ENCODE results near the gene HINT1.
"Not testable (repeated sequence)": the region's sequence is repeated elsewhere in the genome, so short reads cannot be mapped to it uniquely, and the experiment has no call there.

The HINT1 gene

DNA sequence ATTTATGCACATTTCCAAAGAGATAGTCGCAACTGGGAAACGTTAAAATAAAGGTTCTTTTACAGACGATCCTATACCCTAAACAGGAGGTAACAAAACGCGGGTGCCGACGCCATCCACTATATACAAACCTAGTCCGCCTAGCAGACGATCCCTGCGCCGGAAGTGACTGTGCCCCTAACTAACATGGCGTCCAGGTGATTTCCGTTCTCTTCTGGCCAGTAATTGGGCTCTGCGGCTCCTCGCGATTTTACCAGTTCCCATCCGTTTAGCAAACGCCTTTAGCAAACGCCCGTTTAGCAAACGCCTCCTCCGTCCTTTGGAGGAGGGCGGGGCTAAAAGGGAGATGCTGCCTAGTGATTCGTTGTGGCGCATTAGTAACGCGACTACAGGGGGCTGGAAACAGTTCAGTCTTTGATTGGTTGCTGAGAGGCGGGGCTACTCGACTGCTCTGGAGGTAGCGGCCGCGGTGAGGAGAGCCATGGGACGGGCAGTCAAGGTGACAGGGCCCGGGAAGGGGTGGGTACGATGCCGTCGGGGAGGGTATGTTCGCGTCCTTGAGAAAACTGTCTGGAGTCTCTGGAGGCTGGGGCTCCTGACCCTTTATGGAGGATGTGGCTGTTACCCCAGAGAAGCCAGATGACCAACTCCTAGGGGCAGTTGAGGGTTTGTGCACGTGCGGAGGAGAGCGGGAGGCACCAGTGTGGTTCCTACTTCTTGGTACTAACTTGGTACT, 5.7 kb upstream of the HINT1 start, which contains the start of gene LYRM7:
Gene LYRM7, plus strand, starts transcription at position 405 of the 736 bp plus-strand sequence. Its CDS starts 77 bp downstream, at position 482.
- DNase-seq: peak; percentile 46

DNA sequence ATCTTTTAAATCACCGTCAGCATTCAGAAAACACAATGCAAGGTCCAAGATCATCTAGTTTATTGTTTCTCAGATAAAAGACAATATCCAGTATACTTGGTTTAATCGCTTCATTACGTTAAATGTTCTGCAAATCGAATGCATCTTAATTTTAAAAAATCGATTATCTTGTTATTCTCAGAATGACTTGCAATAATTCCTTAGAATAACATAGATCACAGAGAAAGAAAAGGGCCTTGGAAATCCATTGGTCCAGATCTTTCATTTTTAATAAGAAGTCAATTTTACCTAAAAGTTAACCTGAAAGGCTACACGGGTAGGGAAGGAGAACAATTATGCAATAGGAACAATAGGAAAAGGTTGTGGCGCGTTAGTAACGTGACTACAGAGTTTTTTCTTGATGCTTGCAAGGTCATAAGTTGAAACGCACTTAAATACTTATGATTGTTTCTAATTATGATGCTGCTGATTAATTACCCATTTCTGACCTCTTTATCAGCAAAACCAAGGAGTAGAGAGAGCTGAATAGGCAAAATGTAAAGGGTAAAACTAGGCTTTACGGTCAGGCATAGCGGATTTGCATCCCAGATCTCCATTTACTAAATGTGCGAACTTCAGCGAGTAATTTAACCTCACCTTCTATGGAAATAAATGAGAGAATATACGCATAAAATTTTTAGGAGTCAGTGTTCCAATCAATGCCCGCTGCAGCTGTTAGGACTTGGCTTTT, 4.9 kb upstream of the HINT1 start:
- DNase-seq: no peak

DNA sequence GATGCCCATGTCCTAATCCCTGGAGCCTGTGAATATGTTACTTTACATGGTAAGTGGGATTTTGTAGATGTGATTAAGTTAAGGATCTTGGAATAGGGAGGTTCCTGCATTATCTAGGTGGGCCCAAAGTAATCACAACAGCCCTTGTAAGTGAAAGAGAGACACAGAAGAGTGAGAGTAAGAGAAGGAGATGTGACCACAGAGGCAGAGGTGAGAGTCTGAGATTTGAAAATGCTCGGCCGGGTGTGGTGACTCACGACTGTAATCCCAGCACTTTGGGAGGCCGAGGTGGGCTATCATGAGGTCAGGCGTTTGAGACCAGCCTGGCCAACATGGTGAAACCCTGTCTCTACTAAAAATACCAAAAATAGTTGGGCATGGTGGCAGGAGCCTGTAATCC, 2.6 kb upstream of the HINT1 start:
- no peak for DNase-seq

DNA sequence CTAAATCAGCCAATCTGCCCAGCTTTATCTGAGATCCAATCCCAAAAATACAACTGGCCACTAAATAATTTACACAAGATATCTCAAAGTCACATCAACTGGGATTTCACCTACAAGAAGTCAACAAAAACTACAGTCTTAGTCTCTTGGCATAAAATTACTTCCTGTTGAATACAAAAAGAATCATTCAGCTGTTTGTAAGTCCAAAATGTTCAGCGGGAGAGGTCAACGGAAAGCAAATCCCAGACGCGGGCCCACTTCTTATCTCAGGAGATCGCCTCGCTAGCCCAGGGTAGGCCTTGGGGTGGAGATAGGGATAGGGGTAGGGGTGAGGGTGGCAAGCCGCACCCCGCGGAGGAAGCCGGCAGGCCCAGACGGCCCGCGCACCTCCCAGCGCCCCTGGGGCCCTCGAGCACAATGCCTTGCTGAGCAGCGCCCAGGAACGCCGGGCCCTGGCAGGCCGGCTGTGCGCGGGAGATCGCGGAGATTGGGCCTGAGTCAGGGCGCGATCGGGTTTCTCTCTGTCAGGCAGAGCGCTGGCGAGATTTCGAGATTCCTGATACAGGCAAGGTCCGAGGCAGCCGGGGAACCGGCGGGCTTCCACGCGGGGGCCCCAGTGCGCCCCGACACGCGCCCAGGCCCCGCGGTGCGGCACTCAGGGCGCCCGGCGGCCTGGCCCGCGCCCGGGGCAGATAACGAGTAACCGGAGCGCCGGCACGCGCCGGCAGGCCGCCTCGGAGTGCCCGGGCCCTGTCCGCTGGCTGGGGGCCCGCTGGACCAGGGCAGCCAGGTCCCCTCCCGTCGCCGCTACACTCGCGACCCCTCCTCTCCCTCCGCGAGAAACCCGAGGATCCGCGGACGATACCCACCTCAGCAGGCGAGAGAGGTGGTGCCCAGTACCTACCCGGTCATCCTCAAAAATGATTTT, 601 bp downstream of the HINT1 start:
- DNase-seq: peak; percentile 46

DNA sequence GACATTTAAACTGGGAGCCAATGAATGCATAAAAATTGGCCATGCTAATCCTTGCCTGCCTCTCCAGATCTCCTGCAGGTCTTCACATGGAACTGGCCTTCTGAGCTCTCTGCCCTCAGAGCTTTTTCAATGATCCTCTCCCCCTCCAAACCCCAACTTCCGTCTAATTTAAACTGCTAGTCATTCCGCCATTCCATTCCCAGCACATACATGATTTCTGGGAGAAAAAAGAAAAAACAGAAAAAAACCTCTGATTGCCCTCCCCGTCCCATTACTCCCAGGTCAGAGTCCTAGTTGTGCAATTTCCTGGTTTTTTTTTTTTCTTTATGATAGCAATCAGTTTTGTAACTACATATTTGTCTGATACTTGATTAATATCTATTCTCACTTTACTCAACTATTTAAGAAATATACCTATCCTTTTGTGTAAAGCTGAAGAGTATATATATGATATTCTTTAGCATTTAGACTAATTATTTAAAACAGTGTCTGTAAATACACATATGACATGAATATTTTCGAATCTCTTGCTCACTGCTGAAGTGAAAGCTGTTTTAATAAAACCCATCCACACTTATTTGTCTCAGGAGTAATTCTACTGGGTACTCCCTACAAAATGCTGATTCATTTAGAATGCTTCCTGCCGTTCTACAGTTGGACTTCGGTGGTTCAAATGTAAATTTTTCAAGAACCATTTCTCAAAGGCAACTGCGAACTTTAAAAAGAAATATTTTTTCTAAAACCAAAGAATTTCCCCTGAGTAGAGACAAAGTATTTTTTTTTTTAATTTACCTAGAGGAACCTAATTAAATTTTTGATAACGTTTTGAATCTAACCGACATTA, 1.6 kb downstream of the HINT1 start:
- no peak for DNase-seq

DNA sequence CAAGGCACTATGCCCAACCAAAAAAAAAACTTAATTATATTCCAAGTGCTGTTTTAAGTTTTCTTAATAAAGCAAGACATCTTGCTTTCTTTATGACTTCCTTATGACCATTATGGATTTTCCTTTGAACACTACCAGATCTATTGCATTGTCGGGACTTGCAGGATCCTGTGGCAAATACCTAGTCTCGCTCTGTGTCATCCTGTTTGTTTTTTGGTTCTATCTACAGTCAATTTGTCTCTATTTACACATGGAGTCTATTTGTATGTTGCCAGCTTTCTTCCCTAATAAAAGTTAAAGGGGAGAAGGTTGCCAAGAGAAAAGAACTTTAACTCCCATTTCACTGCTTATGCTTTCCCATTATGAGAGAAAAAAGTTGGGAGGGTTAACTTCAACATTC, 4.9 kb downstream of the HINT1 start:
- no peak for DNase-seq

DNA sequence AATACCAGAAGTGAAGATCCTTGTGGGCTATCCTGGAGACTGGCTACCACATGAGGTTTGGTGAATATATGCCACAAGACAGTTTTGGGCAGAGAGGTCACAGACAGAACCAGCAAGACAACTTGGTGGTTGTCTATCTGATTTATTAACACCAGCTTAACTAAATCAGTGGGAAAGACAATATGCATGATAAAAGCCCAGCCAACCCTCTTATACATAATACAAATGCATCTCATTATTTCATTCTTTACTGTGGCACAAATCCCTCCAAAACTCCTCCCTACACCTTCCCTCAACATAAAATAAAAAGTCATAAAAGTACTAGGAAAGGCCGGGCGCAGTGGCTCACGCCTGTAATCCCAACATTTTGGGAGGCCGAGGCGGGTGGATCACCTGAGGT, 8.1 kb downstream of the HINT1 start:
- no peak for DNase-seq

DNA sequence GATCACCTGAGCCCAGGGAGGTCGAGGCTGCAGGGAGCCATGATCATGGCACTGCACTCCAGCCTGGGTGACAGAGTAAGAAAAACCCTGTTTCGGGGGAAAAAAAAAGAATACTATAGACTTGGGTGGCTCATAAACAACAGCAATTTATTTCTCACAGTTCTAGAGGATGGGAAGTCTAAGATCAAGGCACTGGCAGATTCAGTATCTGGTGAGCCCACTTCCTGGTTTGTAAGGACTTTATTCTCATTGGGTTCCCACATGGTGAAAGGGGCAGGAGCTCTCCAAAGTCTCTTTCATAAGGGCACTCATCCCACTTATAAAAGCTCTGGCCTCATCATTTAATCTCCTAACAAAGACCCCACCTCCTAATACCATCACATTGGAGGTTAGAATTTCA, 8.7 kb downstream of the HINT1 start:
- no peak for DNase-seq

DNA sequence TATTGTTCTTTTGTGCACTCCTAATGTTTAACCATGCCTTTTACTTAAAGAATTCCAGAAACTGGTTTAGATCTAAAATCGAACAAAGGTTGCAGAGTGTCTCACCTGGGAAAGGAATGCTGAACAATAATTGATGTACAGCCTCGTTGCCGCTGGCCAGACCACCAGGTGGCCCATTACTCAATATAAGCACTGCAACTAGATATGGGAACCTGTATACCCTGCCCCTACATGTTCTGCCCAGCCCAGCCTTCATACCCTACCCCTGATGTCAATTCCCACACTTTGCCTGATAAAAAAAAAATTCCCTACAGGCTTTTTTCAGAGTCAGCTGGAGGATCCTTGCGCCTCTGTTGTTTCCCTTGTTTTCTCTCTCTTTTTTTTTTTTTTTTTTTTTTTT, 13.8 kb downstream of the HINT1 start:
- no peak for DNase-seq

DNA sequence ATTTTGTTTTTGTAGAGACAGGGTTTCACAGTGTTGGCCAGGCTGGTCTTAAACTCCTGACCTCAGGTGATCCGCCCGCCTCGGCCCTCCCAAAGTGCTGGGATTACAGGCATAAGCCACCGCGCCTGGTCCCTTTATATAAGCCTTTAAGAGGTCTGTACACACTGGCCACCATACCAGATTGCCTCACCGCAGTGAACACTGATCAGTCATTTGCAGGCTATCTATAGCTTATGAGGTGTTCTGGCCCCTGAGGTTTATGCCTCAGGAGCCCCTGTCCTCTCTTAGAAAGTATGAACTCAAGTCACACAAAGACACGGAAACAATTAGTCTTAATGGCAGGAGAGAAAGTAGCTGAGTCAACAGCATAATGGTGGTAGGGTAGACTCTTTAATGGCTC, 14.6 kb downstream of the HINT1 start:
- no peak for DNase-seq

DNA sequence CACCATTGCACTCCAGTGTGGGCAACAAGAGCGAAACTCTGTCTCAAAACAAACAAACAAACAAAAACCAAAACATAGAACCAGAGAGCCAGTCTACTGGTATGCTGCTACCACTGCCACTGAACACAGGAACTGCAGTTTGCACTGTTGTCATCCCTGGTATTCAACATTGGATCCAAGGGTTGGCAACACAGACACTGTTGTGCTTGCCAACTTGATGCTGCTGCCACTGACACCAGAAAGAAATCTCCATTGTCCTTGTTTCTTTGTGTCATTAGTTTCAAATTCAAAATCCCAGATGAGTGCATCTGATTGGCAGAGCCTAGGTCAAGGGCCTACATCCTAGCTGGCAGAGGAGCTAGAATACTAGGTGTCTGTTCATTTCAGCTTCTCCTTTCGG, 16.2 kb downstream of the HINT1 start:
- no peak for DNase-seq

DNA sequence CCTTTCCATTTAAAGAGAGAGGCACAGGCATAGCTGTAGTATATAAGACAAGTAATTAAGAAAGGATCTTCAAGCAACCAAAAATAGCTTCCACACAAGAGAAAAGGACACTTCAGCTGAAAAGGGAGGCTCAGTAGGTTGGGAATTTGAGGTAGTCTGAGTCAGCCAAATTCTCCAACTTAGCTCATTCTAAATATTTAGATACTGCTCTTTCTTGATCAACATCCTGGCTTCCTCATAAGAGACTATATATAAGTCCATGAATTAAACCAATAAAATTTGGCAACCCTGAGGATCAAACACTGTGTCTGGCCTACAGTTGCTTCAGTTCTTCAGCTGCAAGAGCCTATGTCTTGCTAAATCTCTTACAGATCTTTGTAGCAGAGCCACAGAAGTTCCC, 17.8 kb downstream of the HINT1 start:
- DNase-seq: no peak

DNA sequence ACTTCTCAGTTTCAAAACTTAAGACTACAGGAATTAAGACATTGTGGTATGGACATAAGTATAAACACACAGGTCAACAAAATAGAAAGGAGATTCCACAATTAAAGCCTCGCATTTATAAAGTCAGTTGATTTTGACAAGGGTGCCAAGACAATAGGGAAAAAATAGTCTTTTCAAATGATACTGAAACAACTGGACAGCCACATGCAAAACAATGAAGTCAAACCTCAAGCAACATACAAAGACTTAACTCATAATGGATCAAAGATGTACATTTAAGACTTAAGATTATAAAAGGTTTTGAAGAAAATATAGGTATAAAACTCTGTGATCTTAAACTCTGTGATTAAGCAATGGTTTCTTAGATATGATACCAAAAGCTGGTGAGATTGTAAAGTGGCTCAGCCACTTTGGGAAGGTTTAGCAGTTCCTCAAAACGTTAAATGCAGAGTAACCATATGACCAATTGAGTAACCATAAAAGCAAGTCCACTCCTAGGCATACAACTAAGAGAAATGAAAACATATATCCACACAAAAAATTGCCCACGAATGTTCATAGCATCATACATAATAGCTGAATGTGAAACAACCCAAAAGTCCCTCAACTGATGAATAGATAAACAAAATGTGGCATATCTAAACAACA, 22.0 kb downstream of the HINT1 start:
- DNase-seq: no peak

DNA sequence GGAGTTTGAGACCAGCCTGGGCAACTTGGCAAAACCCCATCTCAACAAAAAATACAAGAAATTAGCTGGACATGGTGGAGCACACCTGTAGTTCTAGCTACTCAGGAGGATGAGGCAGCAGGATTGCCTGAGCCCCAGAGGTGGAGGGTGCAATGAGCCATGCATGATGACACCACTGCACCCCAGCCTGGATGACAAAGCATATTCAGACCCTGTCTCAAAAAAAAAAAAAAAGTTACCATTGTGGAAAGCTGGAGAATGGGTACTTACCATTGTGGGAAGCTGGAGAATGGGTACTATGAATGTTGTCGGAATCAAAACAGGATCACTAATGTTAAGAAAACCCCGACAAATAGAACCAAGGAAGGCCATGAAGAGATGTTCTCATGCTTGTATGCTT, 25.7 kb downstream of the HINT1 start:
- no peak for DNase-seq

DNA sequence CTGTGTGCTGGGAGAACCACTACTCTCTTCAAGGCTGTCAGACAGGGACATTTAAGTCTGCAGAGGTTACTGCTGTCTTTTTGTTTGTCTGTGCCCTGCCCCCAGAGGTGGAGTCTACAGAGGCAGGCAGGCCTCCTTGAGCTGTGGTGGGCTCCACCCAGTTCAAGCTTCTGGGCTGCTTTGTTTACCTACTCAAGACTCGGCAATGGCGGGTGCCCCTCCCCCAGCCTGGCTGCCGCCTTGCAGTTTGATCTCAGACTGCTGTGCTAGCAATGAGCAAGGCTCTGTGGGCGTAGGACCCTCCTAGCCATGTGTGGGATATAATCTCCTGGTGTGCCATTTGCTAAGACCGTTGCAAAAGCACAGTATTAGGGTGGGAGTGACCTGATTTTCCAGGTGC, 26.6 kb downstream of the HINT1 start:
- DNase-seq: not testable (repeated sequence)

DNA sequence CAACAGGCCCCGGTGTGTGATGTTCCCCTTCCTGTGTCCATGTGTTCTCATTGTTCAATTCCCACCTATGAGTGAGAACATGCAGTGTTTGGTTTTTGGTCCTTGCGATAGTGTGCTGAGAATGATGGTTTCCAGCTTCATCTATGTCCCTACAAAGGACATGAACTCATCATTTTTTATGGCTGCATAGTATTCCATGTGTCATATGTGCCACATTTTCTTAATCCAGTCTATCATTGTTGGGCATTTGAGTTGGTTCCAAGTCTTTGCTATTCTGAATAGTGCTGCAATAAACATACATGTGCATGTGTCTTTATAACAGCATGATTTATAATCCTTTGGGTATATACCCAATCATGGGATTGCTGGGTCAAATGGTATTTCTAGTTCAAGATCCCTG, 32.0 kb downstream of the HINT1 start:
- DNase-seq: not testable (repeated sequence)

DNA sequence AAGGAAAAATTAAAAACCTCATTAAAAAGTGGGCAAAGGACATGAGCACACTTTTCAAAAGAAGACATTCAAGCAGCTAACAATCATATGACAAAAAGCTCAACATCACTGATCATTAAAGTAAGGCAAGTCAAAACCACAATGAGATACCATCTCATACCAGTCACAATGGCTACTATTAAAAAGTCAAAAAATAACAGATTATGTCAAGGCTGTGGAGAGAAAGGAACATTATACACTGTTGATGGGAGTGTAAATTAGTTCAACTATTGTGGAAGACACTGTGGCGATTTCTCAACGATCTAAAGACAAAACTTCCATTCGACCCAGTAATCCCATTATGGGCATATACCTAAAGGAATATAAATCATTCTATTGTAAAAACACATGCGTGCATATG, 35.8 kb downstream of the HINT1 start:
- DNase-seq: no peak

DNA sequence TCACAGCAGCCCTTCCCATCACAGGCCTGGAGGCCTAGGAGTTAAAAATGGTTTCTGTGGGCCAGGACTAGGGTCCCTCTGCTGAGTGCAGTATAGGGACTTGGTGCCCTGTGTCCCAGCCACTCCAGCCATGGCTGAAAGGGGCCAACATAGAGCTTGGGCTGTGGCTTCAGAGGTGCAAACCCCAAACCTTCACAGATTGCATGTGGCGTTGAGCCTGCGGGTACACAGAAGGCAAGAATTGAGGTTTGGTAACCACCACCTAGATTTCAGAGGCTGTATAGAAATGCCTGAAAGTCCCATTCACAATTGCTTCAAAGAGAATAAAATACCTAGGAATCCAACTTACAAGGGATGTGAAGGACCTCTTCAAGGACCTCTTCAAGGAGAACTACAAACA, 37.8 kb downstream of the HINT1 start:
- DNase-seq: not testable (repeated sequence)

DNA sequence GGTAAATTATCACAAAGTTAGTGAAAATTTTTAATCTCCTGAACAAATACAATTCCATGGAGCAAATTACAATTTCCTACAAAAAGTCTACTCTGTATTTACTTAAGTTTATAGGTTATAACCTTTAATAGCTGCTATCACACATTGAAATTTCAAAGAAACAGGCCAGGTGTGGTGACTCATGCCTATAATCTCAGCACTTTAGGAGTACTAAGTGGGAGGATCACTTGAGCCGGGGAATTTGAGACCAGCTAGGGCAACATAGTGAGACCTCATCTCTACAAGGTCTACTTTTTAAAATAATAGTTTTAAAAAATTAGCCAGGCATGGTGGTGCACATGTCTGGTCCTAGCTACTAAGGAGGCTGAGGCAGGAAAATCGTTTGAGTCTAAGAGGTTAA, 50.3 kb downstream of the HINT1 start:
- DNase-seq: no peak

DNA sequence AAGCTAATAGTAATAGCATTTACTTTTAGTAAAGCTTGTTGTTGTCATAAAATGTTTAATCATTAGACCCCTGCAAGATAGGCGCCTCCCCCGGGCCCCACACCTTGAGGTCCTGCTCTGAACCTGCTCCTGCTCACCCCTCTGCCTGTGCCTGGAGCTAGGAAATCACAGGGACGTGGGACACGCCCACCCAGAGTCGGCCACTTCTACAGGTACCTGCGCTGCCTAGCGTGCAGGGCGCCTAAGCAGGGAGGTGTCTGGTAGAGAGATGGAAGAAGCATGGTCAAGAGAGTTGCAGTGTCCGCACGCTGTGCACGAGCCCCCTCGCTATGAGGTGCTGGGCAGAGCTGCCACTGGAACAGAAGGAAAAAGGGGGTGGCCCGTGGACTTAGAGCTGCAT, 52.6 kb downstream of the HINT1 start:
- peak; percentile 4 for DNase-seq

DNA sequence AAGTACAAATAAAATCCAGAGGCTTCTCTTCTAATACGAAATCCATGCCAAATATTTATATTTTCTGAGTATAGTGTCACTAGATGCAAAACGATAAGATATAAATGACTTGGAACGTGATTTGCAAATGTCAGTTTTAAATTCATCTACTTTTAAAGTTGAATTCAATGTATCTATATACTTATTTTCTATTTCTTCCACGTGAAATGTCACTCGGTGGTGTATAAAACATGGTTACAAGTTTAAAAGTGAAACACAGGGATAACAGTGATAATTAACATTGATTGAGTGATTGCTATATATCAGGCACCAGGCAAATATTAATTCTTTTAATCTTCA, 54.8 kb downstream of the HINT1 start:
- DNase-seq: no peak
